HFF-Myc (cell line): ENCODE results near the gene MYO1F.

Experiments
- DNase-seq: peaks from one replicate; pipeline ENCODE4 v3.0.0-alpha.2; 2011; ENCODE audit warnings: low read depth; ENCODE audit errors: extremely low read depth
- H3K4me3 ChIP-seq: replicated peaks from 2 replicates; pipeline ENCODE4 v1.5.1; 2011; ENCODE audit warnings: low read depth, mild to moderate bottlenecking, control low read depth, low read length
- TF ChIP-seq, protein P1 (sequence below): IDR thresholded peaks from 2 replicates; pipeline ENCODE4 v1.5.1; 2012; ENCODE audit warnings: mild to moderate bottlenecking, low read depth, low read length, control low read depth; ENCODE audit errors: missing control alignments

MYO1F gene

DNA sequence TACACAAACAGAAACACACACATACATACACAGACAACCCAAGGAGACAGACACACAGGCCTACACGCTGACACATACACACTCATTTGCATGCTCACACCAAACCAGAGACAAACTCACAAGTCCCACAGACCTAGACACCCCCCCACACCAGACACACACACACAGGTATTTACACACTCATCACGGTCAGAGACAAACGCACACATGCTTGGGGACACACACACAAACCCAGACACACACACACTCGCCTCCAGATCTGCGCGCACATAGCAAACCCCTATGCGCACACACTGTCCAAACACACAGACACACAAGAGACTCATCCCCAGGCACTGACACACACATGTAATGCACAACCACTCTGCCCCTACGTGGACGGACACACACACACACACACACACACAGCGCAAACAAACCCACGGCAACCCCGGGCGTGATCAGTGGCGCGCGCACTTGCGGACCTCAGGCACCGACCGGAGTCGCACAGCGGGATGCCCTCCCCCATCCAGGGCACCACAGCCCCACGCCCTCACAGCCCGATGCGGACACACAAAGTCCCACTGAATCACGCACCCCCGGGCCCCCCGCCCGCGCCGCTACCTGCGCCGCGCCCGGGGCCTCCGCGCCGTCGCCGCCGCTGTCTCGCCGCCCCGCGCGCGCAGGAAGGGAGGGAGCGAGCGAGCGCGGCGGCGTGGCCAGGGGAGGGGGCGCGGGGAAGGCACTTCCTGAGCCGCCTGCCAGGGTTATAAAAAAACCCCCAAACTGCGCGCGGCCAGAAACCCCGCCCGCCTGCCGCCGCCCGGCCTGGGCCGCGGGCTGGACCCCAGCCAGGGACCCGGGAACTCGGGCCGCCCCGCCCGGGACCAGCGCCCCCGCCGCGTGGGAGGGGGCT is 33.0 kb upstream of the MYO1F start, which contains the start of gene ADAMTS10:
ADAMTS10 (minus strand) TSS at position 675 of the 895 bp plus-strand sequence. CDS start 5,005 bp downstream, outside the sequence.
- TF ChIP-seq, protein P1, sequence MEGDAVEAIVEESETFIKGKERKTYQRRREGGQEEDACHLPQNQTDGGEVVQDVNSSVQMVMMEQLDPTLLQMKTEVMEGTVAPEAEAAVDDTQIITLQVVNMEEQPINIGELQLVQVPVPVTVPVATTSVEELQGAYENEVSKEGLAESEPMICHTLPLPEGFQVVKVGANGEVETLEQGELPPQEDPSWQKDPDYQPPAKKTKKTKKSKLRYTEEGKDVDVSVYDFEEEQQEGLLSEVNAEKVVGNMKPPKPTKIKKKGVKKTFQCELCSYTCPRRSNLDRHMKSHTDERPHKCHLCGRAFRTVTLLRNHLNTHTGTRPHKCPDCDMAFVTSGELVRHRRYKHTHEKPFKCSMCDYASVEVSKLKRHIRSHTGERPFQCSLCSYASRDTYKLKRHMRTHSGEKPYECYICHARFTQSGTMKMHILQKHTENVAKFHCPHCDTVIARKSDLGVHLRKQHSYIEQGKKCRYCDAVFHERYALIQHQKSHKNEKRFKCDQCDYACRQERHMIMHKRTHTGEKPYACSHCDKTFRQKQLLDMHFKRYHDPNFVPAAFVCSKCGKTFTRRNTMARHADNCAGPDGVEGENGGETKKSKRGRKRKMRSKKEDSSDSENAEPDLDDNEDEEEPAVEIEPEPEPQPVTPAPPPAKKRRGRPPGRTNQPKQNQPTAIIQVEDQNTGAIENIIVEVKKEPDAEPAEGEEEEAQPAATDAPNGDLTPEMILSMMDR = no peak
- H3K4me3 ChIP-seq = peak within 1 kb of the TSS; percentile 55
- no peak for DNase-seq

DNA sequence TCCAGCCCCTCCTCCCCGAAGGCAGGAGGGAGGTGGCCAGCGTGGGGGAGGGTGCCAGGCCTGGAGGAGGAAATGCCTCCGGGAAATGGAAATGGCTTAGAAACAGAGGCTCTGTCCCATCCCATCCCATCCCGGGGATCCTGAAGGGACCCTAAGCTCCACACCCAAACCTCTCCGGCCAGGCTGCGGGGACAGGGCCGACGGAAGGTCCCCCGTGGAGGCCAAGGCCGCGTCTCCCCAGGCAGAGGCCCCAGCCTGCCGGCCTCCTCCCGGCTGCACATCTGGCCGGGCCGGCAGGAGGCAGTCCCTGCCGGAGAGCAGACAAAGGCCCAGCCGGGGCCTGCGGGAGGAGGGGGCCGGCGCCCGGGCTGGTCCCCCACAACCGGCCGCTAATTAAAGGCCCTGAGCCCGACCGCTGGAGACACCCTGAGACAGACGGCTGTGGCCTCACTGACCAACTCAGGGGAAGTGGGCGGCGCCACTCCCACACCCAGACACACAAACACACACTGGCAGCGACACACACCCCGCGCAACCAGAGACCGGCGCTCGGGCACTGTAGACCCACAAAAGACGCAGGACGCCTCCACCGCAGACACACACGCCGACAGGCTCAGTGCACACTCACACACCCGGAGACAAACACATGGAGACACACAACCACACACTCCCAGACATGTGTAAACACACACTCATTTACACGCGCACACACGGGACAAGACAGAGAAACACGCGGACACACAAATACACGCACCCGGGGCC is 32.2 kb upstream of the MYO1F start:
- no peak for DNase-seq
- TF ChIP-seq, protein P1 = no peak
- H3K4me3 ChIP-seq = peak overlapping the region; percentile 55

DNA sequence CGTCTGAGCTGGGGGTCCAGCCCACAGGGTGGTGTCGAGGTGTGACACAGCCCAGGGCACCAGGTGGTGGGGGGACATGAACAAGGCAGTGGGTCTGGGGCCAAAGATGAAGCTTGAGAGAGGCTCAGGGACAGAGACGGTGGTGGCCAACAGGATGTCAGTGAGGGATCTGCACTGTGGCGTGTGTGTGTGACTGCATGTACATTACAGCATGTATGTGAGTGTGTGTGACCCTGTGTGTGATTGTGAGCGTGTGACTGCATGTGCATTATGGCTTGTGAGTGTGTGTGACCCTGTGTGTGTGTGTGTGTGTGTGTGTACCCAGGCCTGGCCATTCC is 31.7 kb upstream of the MYO1F start:
- TF ChIP-seq, protein P1 = no peak
- no peak for DNase-seq
- peak overlapping the region; percentile 55 for H3K4me3 ChIP-seq

DNA sequence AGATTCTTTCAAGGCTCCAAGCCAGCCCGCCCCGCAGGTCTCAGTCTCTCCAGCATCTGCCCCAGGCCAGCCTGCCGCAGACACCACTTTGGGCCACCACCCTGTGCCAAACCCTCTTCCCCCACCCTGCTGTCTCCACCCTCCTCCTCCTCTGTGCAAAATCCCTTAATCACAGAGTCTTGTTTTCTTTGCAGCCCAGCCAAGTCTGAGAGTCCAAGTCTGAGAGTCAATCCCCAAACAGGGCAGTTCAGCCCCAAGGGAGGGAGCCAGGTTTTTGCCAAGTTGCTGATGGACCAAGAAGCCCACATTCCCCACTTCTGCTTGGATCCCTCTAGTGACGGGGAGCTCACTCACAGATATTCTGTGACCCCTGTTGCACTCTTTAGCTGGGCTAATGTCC is 30.1 kb upstream of the MYO1F start:
- no peak for DNase-seq
- no peak overlapping the region for H3K4me3 ChIP-seq
- TF ChIP-seq, protein P1 = no peak

DNA sequence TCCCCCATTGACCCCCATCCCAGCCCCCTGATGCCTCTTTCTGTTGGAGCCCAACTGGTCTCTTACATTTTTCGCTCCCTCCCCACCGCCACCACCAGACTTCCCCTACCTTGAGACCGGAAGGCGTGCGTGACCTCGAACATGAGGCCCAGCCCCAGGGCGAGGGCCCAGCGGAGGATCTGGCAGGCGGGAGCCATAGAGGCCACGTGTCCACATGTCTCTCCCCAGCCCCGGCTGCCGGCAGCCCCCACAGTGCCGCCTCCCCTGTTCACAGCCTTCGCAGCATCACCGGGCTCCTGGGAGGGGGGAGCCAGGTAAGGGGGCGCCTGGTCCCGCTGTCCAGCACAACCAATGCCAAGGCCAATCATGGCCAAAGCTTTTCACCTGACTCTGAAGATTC is 28.3 kb upstream of the MYO1F start:
- no peak for DNase-seq
- H3K4me3 ChIP-seq = no peak overlapping the region
- TF ChIP-seq, protein P1 = no peak

DNA sequence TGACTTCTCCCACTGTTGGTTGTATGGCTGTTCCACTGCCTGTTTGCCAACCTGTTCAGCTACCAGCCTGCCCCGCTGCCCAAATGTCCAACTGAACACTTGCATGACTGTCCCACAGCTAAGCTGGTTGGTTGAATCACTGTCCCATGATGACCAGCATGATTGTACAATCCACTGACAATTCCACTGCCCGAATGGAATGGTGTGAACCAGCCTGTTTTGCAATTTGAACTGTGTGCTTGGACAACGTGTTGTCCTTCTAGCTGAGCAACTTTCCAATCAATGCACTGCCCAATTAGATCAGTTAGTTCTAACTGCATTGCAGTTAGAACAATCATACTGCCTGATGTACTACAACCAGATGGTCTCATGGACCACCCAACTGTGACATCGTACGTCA is 24.6 kb upstream of the MYO1F start:
- no peak for DNase-seq
- H3K4me3 ChIP-seq = no peak overlapping the region
- TF ChIP-seq, protein P1 = no peak
